GM12891 (cell line): ENCODE measurements around the gene TECTB.

Experiments
- POLR2A ChIP-seq: IDR thresholded peaks from 2 replicates; pipeline ENCODE4 v1.6.1; 2011; ENCODE audit warnings: low read depth, low read length, control low read depth
- POLR2AphosphoS5 ChIP-seq: IDR thresholded peaks from 2 replicates; pipeline ENCODE4 v1.6.1; 2011; ENCODE audit warnings: low read depth, low read length, control low read depth

DNA sequence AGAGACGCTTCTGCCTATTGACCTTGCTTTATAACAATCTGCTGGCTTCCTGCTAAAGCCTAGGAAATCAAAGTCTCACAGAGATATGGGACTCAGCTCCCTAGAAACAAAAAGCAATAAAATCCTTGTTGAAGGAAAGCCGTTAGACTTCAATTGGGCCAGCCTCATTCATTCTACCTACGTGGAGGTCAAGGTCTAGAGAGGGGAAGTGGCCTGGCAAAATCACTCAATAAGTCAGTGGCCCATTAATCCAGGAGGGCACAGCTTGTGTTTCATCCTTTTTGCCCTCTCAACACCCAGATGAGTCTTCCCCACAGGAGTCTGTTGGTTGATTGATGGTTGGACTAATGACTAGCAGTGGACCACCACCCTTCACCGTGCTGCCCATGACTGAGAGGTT lies 50.3 kb downstream of the TECTB start:
- TF ChIP-seq POLR2AphosphoS5 (no peak), POLR2A (no peak)
